Fibroblast of the aortic adventitia (primary cell): ENCODE data around the gene GGTLC1. TPM values are rescaled to one million over a fixed set of nuclear protein-coding genes. Genes with fewer than 3 reads are reported as not detected.
"Not testable (repeated sequence)": the region's sequence is repeated elsewhere in the genome, so short reads cannot be mapped to it uniquely, and the experiment has no call there.

Experiments used
- DNase-seq: peaks from one replicate; pipeline ENCODE4 v3.0.0-alpha.2; 2010; ENCODE audit warnings: low read depth
- H3K4me3 ChIP-seq: 2 replicates; pipeline ENCODE4 v1.5.1; 2011; ENCODE audit warnings: low read depth, mild to moderate bottlenecking, control low read depth, low read length, moderate library complexity
- CTCF ChIP-seq: IDR thresholded peaks from 2 replicates; pipeline ENCODE4 v1.5.1; 2011; ENCODE audit warnings: mild to moderate bottlenecking, low read length, control low read depth, inconsistent platforms; ENCODE audit not compliant: insufficient read depth
- total RNA-seq: library from RNA; depleted of rRNA; stranded (reverse); fragments of >200 nt; gene quantifications from 2 replicates; pipeline ENCODE4 v1.2.3, GENCODE V29; 2012; ENCODE audit warnings: low replicate concordance

GGTLC1 gene
- total RNA-seq, 1 donor: not detected

- DNase-seq, H3K4me3 ChIP-seq: not testable (repeated sequence)
Observed at GRCh38 chr20:23979899-23980811, 8.4 kb downstream of the GGTLC1 start.

- H3K4me3 ChIP-seq, DNase-seq: not testable (repeated sequence)
Observed at GRCh38 chr20:23979380-23979779, 9.2 kb downstream of the GGTLC1 start.

DNA sequence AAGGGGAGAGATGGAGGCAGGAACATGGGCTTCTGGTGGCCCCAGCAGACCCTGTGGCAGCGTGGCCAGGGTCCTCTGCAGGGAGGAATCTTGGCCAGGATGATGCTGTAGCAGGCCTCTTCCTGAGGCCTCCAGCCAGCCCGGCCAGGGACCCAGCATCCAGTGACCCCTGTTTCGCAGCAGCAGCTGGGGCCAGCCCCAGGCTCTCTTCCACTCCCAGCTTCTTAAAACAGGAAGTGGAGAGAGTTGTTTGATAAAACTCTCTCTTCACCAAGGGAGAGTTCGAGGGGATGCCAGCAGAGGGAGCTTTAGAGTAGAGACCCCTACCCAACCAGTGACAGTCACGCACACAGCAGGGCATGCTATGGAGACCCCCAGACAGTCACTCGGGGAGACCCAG lies 10.1 kb downstream of the GGTLC1 start:
- not testable (repeated sequence) for H3K4me3 ChIP-seq, DNase-seq

- no peak for TF ChIP-seq CTCF
- H3K4me3 ChIP-seq: no peak overlapping the region
- DNase-seq: no peak
Observed at GRCh38 chr20:23974966-23975365, 13.6 kb downstream of the GGTLC1 start.

DNA sequence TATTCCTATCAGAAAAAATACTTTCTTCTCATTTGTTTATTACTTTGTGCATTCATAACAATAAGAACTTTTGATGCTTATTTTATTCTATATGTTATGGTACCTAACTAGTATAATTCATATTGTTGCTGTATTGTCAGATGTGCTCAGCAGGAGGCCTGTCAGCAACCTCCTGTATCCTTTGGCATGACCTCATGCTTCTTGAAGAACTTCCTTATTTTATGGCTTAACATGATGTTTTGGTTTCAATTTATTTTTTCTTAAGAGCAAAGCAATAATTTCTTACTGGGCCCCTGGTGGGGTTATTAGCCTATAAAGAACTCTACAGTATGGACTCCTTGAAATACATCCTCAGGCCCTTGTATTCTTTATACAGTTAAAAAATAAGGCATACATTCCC lies 17.3 kb downstream of the GGTLC1 start:
- no peak for TF ChIP-seq CTCF
- DNase-seq: no peak
- no peak overlapping the region for H3K4me3 ChIP-seq

DNA sequence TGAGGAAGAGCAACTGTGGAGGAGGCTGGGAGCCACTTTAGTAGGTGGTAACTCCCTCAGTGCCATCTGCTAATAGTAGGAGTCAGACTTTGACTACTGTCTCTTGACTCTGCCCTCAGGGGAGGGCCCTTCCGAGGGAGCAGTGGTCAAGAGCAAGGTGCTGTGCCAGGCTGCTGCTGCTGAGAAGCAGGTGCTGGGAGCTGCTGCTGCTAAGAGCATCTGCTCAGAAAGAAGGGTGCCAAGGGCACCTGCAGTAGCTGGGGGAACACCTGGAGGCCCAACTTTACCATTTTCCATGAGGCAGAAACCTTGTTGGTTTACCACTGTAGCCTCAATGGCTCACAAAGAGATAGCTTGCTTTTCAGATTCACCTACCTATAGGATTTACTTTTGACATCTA lies 18.5 kb downstream of the GGTLC1 start:
- no peak for TF ChIP-seq CTCF
- no peak for DNase-seq
- no peak overlapping the region for H3K4me3 ChIP-seq

DNA sequence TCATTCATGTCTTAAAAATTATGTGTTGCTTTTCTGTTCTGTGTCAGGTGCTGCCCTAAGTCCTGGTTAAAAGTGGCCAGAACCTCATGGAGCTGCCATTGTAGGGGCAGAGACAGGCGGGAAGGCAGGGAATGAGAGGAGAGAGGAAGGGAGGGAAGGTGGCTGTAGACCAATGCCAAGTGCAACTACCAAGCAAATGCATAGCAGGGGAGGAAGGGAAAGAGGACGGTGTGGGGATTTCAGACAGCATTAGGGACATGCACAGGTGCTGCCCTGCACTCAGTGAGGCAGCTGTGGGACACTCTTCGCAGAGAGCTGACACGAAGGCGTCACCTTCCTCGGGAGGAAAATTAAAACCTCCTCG lies 21.0 kb downstream of the GGTLC1 start:
- H3K4me3 ChIP-seq: no peak overlapping the region
- TF ChIP-seq CTCF: no peak
- DNase-seq: no peak

DNA sequence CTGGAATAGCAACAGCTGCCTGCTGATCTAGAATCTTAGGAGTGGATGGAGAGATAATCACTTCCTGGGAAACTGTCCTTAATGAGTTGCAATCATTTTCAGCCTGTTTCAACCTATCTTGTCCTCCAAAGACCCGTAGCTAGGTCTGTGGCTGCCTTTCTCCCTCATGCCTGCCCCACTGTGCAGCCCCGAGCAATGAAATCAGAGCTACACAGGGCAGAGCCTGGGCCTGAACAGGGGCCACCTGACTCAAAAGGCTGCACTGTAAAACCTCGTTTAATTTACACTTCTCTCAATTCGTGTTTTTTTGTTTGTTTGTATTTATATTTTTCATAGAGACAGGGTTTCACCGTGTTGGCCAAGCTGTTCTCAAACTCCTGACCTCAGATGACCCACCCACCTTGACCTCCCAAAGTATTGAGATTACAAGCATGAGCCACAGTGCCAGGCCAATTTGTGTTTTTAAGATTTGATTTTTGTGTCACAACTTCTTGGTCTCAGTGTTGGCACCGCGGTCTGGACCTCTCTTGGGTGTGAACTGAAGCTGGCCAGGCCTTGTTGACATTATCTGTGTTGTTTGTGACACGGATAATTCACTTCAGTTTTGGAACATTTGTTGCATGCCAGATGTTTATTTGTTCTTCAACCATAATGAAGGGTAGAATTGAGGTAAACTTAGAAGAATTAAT lies 21.5 kb downstream of the GGTLC1 start:
- DNase-seq: no peak
- TF ChIP-seq CTCF: no peak
- no peak overlapping the region for H3K4me3 ChIP-seq
